Spleen (tissue), 11 donors: ENCODE results near the gene WDFY2. TPM values are rescaled to one million over a fixed set of nuclear protein-coding genes. Genes with fewer than 3 reads are reported as not detected.

ENCODE experiments used
- DNase-seq: peaks from one replicate; pipeline ENCODE4 v3.0.0-alpha.2; 2020
- H3K27ac ChIP-seq, 8 donors: fragments of 200-600 bp; sonication (generic) in 7 of 8; 1 replicate in 4 of 8; 2 replicates in 4 of 8; pipeline versions ENCODE4 v1.5.0 to v1.8.0; 2016 to 2021; ENCODE audit warnings: inconsistent platforms in 4 of 8, mild to moderate bottlenecking in 4 of 8, moderate library complexity in 1 of 8
- H3K27me3 ChIP-seq, 7 donors: fragments of 200-600 bp; sonication (generic) in 6 of 7; replicated peaks in 1 of 7; 1 replicate in 4 of 7; 2 replicates in 3 of 7; pipeline versions ENCODE4 v1.5.0 to v1.8.0; 2016 to 2021; ENCODE audit warnings: inconsistent platforms in 3 of 7, mild to moderate bottlenecking in 1 of 7
- H3K36me3 ChIP-seq, 6 donors: fragments of 200-600 bp; sonication (generic) in 5 of 6; 1 replicate in 4 of 6; 2 replicates in 2 of 6; pipeline versions ENCODE4 v1.5.0 to v1.8.0; 2016 to 2021; ENCODE audit warnings: inconsistent platforms in 2 of 6
- H3K4me1 ChIP-seq, 6 donors: fragments of 200-600 bp; sonication (generic) in 5 of 6; 1 replicate in 3 of 6; 2 replicates in 3 of 6; pipeline versions ENCODE4 v1.5.0 to v1.8.0; 2016 to 2021; ENCODE audit warnings: inconsistent platforms in 3 of 6
- H3K4me3 ChIP-seq, 8 donors: fragments of 200-600 bp; sonication (generic) in 7 of 8; 1 replicate in 4 of 8; 2 replicates in 4 of 8; pipeline versions ENCODE4 v1.5.0 to v1.8.0; 2016 to 2021; ENCODE audit warnings: inconsistent platforms in 4 of 8, mild to moderate bottlenecking in 4 of 8, moderate library complexity in 2 of 8
- H3K9me3 ChIP-seq, 8 donors: fragments of 200-600 bp; sonication (generic) in 7 of 8; 1 replicate in 4 of 8; 2 replicates in 4 of 8; pipeline versions ENCODE4 v1.5.0 to v1.8.0; 2016 to 2021; ENCODE audit warnings: inconsistent platforms in 4 of 8
- POLR2A ChIP-seq, 3 donors: fragments of 450-650 bp; IDR thresholded peaks; one replicate each; pipeline ENCODE4 v1.5.1; 2017; ENCODE audit warnings: antibody characterized with exemption in 3 of 3, mild to moderate bottlenecking in 1 of 3
- POLR2AphosphoS5 ChIP-seq, 3 donors: sonication (generic); formaldehyde crosslinking; IDR thresholded peaks; one replicate each; pipeline ENCODE4 v1.5.1; 2017; ENCODE audit warnings: antibody characterized with exemption in 3 of 3
- WGBS, 5 donors: extraction: QIAGEN DNeasy Blood & Tissue Kit in 3 of 5; methylation state at CpG; one replicate each; pipeline versions ENCODE4 v1.1.5 to v1.1.7; 2013 to 2018; 5-methylcytosine and 5-hydroxymethylcytosine counted together
- intact Hi-C: fragments of 100-400 bp; cut with DNase I; formaldehyde crosslinking; loops from one replicate; pipeline ENCODE4 v1.15.0; 2023; ENCODE audit warnings: low total_unique reads
- polyA plus RNA-seq, 3 donors: library from polyadenylated mRNA; stranded (reverse); fragments of 200-250 nt; gene quantifications; one replicate each; pipeline ENCODE4 v1.2.1, GENCODE V29; 2013
- total RNA-seq, 7 donors: library from RNA; depleted of rRNA in 3 of 7; stranded (reverse); fragments of >200 nt in 3 of 7; fragmentation: NEBNext Ultra II Directional in 4 of 7; extraction: Animal tissue kit (Norgen Biotek cat#: 25700) in 4 of 7; gene quantifications; one replicate each; pipeline versions ENCODE4 v1.1.0 to v1.2.1, GENCODE V29; 2016 to 2021
- TF ChIP-seq, protein P1 (sequence below), 11 experiments: fragments of 200-600 bp in 7 of 11; fragments of 450-650 bp in 4 of 11; sonication (generic) in 4 of 11; IDR thresholded peaks in 8 of 11; conservative IDR thresholded peaks in 3 of 11; 1 replicate in 7 of 11; 2 replicates in 4 of 11; pipeline versions ENCODE4 v1.4.0 to v1.8.0; 2016 to 2021; ENCODE audit warnings: antibody characterized with exemption in 11 of 11, inconsistent platforms in 4 of 11, mild to moderate bottlenecking in 1 of 11
- donor health status: healthy with polysubstance abuse.
- donor health status: DM: no; HTN: no; CAD: no; lungs with moderate emphysema.
- donor health status: DM: no; HTN: no; CAD: no.
- donor health status: Bipolar disorder and iron deficiency.
- donor health status: healthy.
- donor health status: DM: no; HTN: no; CAD: no.
- donor health status: DM: yes; HTN: yes; CAD: no.

The WDFY2 gene
- total and polyA plus RNA-seq, 10 donors = 3.0 to 32.2 (median 24.9) TPM

DNA sequence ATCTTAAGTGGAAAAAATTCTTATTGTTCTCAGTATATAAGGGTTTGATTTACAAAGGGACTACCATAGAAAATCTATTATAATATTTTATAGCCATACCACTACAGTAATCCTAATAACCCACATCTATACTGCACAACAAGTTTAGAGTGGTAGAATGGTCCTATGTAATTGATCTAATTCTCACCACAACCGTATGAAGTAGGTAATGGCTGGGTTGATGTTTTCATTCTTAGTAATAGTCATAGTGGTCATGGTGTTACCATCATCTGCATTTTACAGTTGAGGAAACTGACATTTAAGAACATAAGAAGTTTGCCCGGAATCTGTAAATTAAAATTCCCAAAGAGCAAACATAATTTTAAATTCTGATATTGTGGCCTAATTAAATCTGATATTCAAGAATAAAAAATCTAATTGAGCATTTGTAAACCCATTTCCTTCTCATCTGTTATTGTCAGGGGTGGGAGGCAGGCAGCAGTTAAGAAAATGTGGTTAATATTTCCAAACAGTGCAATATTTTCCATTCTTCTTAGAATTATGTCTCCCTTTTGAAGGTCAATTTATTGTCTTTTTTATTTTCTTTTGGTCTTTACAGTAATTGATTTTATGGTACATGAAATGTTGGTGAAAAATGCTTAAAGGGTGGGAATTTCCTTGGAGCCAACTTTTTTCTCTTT, 154.1 kb downstream of the WDFY2 start:
- Histone ChIP-seq H3K27me3 (no peaks in the 10 kb centered on the region), H3K27ac (peak overlapping the region in 3 of 8 donors; percentile 45 to 60 (median 58)), H3K4me1 (peaks cover 0 to 10% (median 2%) of the 10 kb centered on the region in 6 donors), H3K4me3 (no peak overlapping the region), H3K9me3 (no peaks in the 10 kb centered on the region), H3K36me3 (peaks cover 0 to 75% (median 15%) of the 10 kb centered on the region in 6 donors)
- WGBS, 5 donors = 73 to 85% (median 80%) methylated on average over 2 of the region's 2 CpGs
- no peak for DNase-seq
- intact Hi-C loops = no loop called here
- TF ChIP-seq POLR2AphosphoS5 (IDR thresholded peaks at IDR 0.05) (no peak), POLR2A (IDR thresholded peaks at IDR 0.05) (no peak)
- TF ChIP-seq, protein P1, sequence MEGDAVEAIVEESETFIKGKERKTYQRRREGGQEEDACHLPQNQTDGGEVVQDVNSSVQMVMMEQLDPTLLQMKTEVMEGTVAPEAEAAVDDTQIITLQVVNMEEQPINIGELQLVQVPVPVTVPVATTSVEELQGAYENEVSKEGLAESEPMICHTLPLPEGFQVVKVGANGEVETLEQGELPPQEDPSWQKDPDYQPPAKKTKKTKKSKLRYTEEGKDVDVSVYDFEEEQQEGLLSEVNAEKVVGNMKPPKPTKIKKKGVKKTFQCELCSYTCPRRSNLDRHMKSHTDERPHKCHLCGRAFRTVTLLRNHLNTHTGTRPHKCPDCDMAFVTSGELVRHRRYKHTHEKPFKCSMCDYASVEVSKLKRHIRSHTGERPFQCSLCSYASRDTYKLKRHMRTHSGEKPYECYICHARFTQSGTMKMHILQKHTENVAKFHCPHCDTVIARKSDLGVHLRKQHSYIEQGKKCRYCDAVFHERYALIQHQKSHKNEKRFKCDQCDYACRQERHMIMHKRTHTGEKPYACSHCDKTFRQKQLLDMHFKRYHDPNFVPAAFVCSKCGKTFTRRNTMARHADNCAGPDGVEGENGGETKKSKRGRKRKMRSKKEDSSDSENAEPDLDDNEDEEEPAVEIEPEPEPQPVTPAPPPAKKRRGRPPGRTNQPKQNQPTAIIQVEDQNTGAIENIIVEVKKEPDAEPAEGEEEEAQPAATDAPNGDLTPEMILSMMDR (IDR thresholded peaks at IDR 0.05 in 8 of 11, conservative IDR thresholded peaks at IDR 0.05 in 3 of 11) = no peak

DNA sequence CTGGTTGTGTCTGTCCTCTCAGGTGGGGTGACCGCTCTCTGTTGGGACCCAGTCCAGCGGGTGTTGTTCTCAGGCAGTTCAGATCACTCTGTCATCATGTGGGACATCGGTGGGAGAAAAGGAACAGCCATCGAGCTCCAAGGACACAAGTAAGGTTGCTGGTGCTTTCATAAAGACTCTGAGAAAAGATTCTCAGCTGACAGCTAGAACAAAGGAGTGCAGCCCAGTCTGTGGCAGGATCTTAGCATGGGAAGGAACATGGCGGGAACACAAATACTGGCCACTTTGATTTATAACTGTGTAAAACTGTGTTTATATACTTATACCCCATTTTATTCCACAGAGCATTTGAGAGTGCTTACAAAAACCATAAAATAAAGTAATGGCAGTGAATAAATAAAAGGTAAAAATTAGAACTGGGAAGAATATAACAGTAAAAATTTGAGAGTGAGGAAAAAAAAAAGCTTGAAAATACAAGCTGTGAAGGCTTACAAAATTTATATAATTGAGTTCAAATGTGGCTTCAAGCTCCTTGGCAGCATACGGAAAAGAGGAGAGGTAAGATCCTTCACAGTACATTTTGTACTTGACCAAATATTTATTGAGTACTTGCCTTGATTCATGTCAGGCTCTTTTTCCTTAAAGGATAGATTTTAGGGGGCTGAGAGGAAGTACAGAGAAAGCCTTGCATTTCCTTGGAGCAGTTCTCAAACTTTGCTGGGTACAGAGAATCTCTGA, 154.9 kb downstream of the WDFY2 start:
- H3K4me1 ChIP-seq = peaks cover 0 to 10% (median 2%) of the 10 kb centered on the region in 6 donors
- DNase-seq = no peak
- 82 to 93% (median 85%) methylated on average over 6 of the region's 6 CpGs for whole genome bisulfite sequencing, 5 donors
- no peaks in the 10 kb centered on the region for H3K27me3 ChIP-seq
- intact Hi-C loops = no loop called here
- H3K4me3 ChIP-seq = no peak overlapping the region
- no peaks in the 10 kb centered on the region for H3K9me3 ChIP-seq
- H3K36me3 ChIP-seq = peaks cover 0 to 84% (median 15%) of the 10 kb centered on the region in 6 donors
- TF ChIP-seq POLR2A (IDR thresholded peaks at IDR 0.05) = no peak
- TF ChIP-seq, protein P1 (IDR thresholded peaks at IDR 0.05 in 8 of 11, conservative IDR thresholded peaks at IDR 0.05 in 3 of 11) = no peak
- no peak for TF ChIP-seq POLR2AphosphoS5 (IDR thresholded peaks at IDR 0.05)
- peak overlapping the region in 5 of 8 donors; percentile 11 to 60 (median 45) for H3K27ac ChIP-seq

DNA sequence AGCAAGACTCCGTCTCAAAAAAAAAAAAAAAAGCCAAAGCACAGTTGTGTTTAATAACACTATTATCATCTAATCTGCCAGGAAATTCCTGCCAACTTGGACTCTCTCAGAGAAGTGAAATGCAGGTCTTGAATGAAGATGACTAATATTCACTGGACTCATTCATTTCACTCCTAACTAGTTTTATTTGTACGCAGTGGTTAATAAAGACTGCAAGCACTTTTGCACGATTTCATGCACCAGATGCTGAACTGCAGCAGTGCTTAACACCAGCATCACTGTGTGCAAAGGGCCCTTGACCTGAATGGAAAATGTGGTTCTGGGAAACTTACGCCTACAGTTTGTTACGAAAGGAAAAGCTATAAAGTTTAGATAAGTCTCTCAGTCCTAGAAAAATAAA, 156.4 kb downstream of the WDFY2 start:
- DNase-seq = no peak
- peaks cover 0 to 86% (median 15%) of the 10 kb centered on the region in 6 donors for H3K36me3 ChIP-seq
- TF ChIP-seq, protein P1 (IDR thresholded peaks at IDR 0.05 in 8 of 11, conservative IDR thresholded peaks at IDR 0.05 in 3 of 11) = no peak
- TF ChIP-seq POLR2AphosphoS5 (IDR thresholded peaks at IDR 0.05) (no peak), POLR2A (IDR thresholded peaks at IDR 0.05) (no peak)
- H3K4me3 ChIP-seq = no peak overlapping the region
- 65 to 89% (median 78%) methylated on average over 5 of the region's 5 CpGs for WGBS, 5 donors
- H3K9me3 ChIP-seq = no peaks in the 10 kb centered on the region
- H3K27me3 ChIP-seq = no peaks in the 10 kb centered on the region
- peak overlapping the region in 3 of 8 donors; percentile 45 to 60 (median 58) for H3K27ac ChIP-seq
- intact Hi-C loops = no loop called here
- peaks cover 0 to 10% (median 2%) of the 10 kb centered on the region in 6 donors for H3K4me1 ChIP-seq

DNA sequence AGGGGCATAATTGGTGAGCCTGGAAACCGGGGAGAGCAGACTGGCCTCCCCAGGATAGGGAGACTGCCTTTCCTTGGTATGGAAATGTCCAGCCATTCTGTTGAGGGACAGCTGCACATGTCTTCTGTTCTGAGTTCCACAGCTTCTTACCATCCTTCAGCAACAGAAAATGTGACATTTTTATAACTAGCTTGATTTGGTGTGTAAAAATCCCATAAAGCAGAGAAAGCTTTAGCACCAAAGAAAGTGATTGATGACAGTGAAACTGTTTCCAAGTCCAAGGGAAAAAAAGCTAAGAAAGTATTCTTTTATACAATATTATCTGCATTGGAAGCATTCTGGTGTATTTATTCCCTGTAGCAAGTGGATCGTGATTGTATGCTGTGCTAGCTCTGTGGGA, 157.8 kb downstream of the WDFY2 start:
- intact Hi-C loops = no loop called here
- peaks cover 0 to 10% (median 4%) of the 10 kb centered on the region in 8 donors for H3K9me3 ChIP-seq
- H3K27me3 ChIP-seq = no peaks in the 10 kb centered on the region
- 92 to 96% (median 94%) methylated on average over 2 of the region's 2 CpGs for WGBS, 5 donors
- DNase-seq = no peak
- H3K27ac ChIP-seq = no peak overlapping the region
- H3K36me3 ChIP-seq = peaks cover 0 to 86% (median 21%) of the 10 kb centered on the region in 6 donors
- peaks cover 0 to 10% (median 2%) of the 10 kb centered on the region in 6 donors for H3K4me1 ChIP-seq
- H3K4me3 ChIP-seq = no peak overlapping the region
- TF ChIP-seq POLR2A (IDR thresholded peaks at IDR 0.05) (no peak), POLR2AphosphoS5 (IDR thresholded peaks at IDR 0.05) (no peak)
- TF ChIP-seq, protein P1 (IDR thresholded peaks at IDR 0.05 in 8 of 11, conservative IDR thresholded peaks at IDR 0.05 in 3 of 11) = no peak
